ENCODE measurements around the gene POLR2L.

Gene POLR2L

GRCh38 chr11:824942-825341 is 17.4 kb downstream of the POLR2L start:
- no peak for DNase-seq

- no peak for DNase-seq
These were observed 17.9 kb downstream of the POLR2L start for GRCh38 chr11:824292-824880.

- no peak for DNase-seq
These were observed 18.7 kb downstream of the POLR2L start for GRCh38 chr11:823441-824291.

GRCh38 chr11:821512-822371 is 20.6 kb downstream of the POLR2L start:
- DNase-seq: no peak

- no peak for DNase-seq
These were observed 21.4 kb downstream of the POLR2L start for GRCh38 chr11:820655-821511.

GRCh38 chr11:819943-820649 is 22.2 kb downstream of the POLR2L start:
- DNase-seq: no peak

GRCh38 chr11:819129-819931 is 23.0 kb downstream of the POLR2L start:
- peak; percentile 92 for DNase-seq

GRCh38 chr11:818396-819128 is 23.8 kb downstream of the POLR2L start, which contains the start of gene PNPLA2:
TSS of gene PNPLA2 (plus strand) at chr11:818914. CDS start at chr11:819719, 805 bp downstream.
- DNase-seq: no peak

GRCh38 chr11:816433-816779 is 25.9 kb downstream of the POLR2L start:
- DNase-seq: no peak

- DNase-seq: no peak
These were observed 26.5 kb downstream of the POLR2L start for GRCh38 chr11:815675-816432.

GRCh38 chr11:813456-814096 is 28.8 kb downstream of the POLR2L start:
- DNase-seq: no peak

- DNase-seq: no peak
These were observed 29.3 kb downstream of the POLR2L start for GRCh38 chr11:813072-813455.

- DNase-seq: no peak
These were observed 29.9 kb downstream of the POLR2L start for GRCh38 chr11:812390-812789.

- DNase-seq: no peak
These were observed 30.7 kb downstream of the POLR2L start for GRCh38 chr11:811446-812245.

- no peak for DNase-seq
These were observed 32.2 kb downstream of the POLR2L start for GRCh38 chr11:810040-810567.

- DNase-seq: peak; percentile 98
These were observed 32.9 kb downstream of the POLR2L start, which contains the start of gene RPLP2 for GRCh38 chr11:809287-810039. TSS of gene RPLP2 (plus strand) at chr11:809967. CDS start at chr11:810235, 268 bp downstream.
